Gastrocnemius medialis (tissue), 4 donors: ENCODE data around the gene PDZD7. TPM values are rescaled to one million over a fixed set of nuclear protein-coding genes. Genes with fewer than 3 reads are reported as not detected.

Experiments used
- ATAC-seq, 2 donors: fragments of 150-250 bp; one replicate each; pipeline ENCODE4 v1.9.1; 2016
- DNase-seq, 2 donors: peaks; one replicate each; pipeline ENCODE4 v3.0.0-alpha.2; 2019
- H3K27ac ChIP-seq, 4 donors: fragments of 200-600 bp; sonication (generic); 1 replicate in 1 of 4; 2 replicates in 3 of 4; pipeline ENCODE4 v1.5.1; 2016 to 2018; ENCODE audit warnings: mild to moderate bottlenecking in 2 of 4, moderate library complexity in 1 of 4
- H3K27me3 ChIP-seq, 3 donors: fragments of 200-600 bp; sonication (generic) in 2 of 3; 1 replicate in 1 of 3; 2 replicates in 2 of 3; pipeline versions ENCODE4 v1.5.1 to v1.6.0; 2016 to 2019; ENCODE audit warnings: mild to moderate bottlenecking in 1 of 3, moderate library complexity in 1 of 3
- H3K36me3 ChIP-seq, 2 donors: fragments of 200-600 bp; sonication (generic) in 1 of 2; one replicate each; pipeline ENCODE4 v1.5.1; 2017 to 2018
- H3K4me1 ChIP-seq, 2 donors: fragments of 200-600 bp; sonication (generic) in 1 of 2; one replicate each; pipeline ENCODE4 v1.5.1; 2016 to 2017; ENCODE audit warnings: mild to moderate bottlenecking in 2 of 2
- H3K4me3 ChIP-seq, 4 donors: fragments of 200-600 bp; sonication (generic) in 3 of 4; 1 replicate in 1 of 4; 2 replicates in 3 of 4; pipeline ENCODE4 v1.5.1; 2016 to 2019; ENCODE audit warnings: mild to moderate bottlenecking in 2 of 4
- H3K9me3 ChIP-seq, 3 donors: fragments of 200-600 bp; sonication (generic) in 2 of 3; 1 replicate in 1 of 3; 2 replicates in 2 of 3; pipeline ENCODE4 v1.5.1; 2016 to 2019
- POLR2A ChIP-seq, 2 donors: fragments of 450-650 bp; IDR thresholded peaks; one replicate each; pipeline ENCODE4 v1.6.1; 2017; ENCODE audit warnings: antibody characterized with exemption in 2 of 2, mild to moderate bottlenecking in 2 of 2, moderate library complexity in 2 of 2
- in situ Hi-C, 4 donors: fragments of 200-750 bp; cut with MboI; loops; one replicate each; pipeline versions ENCODE4 v1.15.0 to v1.8.0; 2017; ENCODE audit warnings: low sequenced_read_pairs in 4 of 4
- intact Hi-C: fragments of 100-400 bp; cut with DNase I; formaldehyde crosslinking; loops from one replicate; pipeline ENCODE4 v1.15.1; 2023; ENCODE audit warnings: low total_unique reads
- total RNA-seq, 4 donors: library from RNA; depleted of rRNA; stranded (reverse); fragments of >200 nt; gene quantifications; one replicate each; pipeline versions ENCODE4 v1.1.0 to v1.2.3, GENCODE V29; 2016
- TF ChIP-seq, protein P1 (sequence below), 5 experiments: fragments of 450-650 bp in 3 of 5; fragments of 200-600 bp in 2 of 5; sonication (generic) in 2 of 5; IDR thresholded peaks in 4 of 5; conservative IDR thresholded peaks in 1 of 5; 1 replicate in 4 of 5; 2 replicates in 1 of 5; pipeline ENCODE4 v1.5.1; 2016 to 2019; ENCODE audit warnings: antibody characterized with exemption in 5 of 5, mild to moderate bottlenecking in 3 of 5, moderate library complexity in 3 of 5

PDZD7 gene
- total RNA-seq, 4 donors from 2014 or later = 0.11 TPM; not detected in 3

DNA sequence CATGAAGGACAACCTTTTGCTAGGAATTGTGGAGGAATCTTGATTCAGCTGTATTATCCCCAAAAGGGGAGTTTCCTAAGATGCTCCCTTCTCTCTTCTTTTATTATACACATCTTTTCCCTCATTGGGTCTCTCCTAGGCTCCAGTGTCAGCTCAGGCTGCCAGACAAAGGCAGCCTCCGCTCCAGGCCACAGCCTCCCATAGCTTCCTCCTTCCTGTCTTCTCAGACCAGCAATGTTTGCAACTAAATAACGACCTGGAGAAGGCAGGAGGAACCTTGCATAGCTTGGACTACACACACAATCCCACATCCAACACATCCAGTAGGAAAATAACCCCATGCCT, 12.4 kb upstream of the PDZD7 start:
- no peaks in the 10 kb centered on the region for H3K9me3 ChIP-seq
- peak overlapping the region; percentile 61 to 75 (median 64) for H3K4me3 ChIP-seq
- intact Hi-C loops (loop anchor here (2.0 kb wide), 1 partner anchor 17 kb away; the partner anchor contains the start of gene KAZALD1), in situ Hi-C loops (loop anchor here in 1 of 4 donors (10.0 kb wide), 1 partner anchor 101 kb away; no protein-coding TSS in a partner anchor)
- H3K27ac ChIP-seq = peak overlapping the region; percentile 74 to 84 (median 79)
- no peak for ATAC-seq
- H3K36me3 ChIP-seq = no peaks in the 10 kb centered on the region
- peaks cover 12 to 18% (median 14%) of the 10 kb centered on the region in 3 donors for H3K27me3 ChIP-seq
- TF ChIP-seq, protein P1, sequence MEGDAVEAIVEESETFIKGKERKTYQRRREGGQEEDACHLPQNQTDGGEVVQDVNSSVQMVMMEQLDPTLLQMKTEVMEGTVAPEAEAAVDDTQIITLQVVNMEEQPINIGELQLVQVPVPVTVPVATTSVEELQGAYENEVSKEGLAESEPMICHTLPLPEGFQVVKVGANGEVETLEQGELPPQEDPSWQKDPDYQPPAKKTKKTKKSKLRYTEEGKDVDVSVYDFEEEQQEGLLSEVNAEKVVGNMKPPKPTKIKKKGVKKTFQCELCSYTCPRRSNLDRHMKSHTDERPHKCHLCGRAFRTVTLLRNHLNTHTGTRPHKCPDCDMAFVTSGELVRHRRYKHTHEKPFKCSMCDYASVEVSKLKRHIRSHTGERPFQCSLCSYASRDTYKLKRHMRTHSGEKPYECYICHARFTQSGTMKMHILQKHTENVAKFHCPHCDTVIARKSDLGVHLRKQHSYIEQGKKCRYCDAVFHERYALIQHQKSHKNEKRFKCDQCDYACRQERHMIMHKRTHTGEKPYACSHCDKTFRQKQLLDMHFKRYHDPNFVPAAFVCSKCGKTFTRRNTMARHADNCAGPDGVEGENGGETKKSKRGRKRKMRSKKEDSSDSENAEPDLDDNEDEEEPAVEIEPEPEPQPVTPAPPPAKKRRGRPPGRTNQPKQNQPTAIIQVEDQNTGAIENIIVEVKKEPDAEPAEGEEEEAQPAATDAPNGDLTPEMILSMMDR (IDR thresholded peaks at IDR 0.05 in 4 of 5, conservative IDR thresholded peaks at IDR 0.05 in 1 of 5) = no peak
- no peak for TF ChIP-seq POLR2A (IDR thresholded peaks at IDR 0.05)
- no peak for DNase-seq
- peaks cover 11 to 16% of the 10 kb centered on the region in 2 donors for H3K4me1 ChIP-seq

DNA sequence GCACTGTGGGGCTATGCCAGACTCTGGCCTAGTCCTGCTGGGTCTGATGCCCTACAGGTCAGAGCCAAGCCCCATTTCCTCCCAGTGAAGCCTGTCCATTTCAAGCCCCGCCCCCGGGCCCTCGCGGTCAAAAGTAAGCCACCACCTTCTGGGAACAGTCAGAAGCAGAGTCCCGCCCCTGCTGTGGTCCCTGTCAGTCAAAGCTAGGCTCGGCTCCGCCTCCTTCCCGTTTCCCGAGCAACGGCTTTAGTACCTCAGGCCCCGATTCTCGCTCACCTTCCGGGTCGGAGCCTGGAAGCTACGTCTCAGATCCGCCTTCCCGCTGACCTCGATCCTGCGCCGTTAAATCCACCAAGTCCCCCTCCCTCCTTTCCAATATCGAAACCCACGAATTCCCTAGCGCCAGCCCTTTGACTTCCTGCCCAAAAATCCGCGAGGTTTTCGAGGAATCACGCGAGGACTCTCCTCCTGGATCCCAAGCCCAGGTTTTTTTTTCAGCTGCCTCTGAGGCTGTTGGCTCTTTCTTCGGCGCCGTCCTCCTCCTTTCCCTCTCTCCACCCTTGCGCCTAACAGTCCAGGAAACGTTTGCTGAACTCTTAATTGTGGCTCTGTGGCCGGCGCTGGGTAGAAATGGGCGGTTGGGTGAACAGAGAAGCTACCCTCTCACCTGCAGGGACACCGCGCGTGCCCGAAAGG, 11.9 kb upstream of the PDZD7 start:
- Histone ChIP-seq H3K36me3 (peaks cover 0 to 3% of the 10 kb centered on the region in 2 donors), H3K4me3 (peak overlapping the region; percentile 61 to 75 (median 64)), H3K27ac (peak overlapping the region; percentile 74 to 84 (median 79)), H3K9me3 (no peaks in the 10 kb centered on the region), H3K4me1 (peaks cover 11 to 16% of the 10 kb centered on the region in 2 donors), H3K27me3 (peaks cover 7 to 13% (median 9%) of the 10 kb centered on the region in 3 donors)
- peak; percentile 46 to 59 for TF ChIP-seq POLR2A (IDR thresholded peaks at IDR 0.05)
- TF ChIP-seq, protein P1 (IDR thresholded peaks at IDR 0.05 in 4 of 5, conservative IDR thresholded peaks at IDR 0.05 in 1 of 5) = no peak
- ATAC-seq (peak; percentile 88 to 91), DNase-seq (peak; percentile 89 to 94)
- in situ Hi-C loops = loop anchor here in 1 of 4 donors (10.0 kb wide), 1 partner anchor 102 kb away; no protein-coding TSS in a partner anchor
- intact Hi-C loops = loop anchor here (2.0 kb wide), 1 partner anchor 18 kb away; the partner anchor contains the start of gene KAZALD1

DNA sequence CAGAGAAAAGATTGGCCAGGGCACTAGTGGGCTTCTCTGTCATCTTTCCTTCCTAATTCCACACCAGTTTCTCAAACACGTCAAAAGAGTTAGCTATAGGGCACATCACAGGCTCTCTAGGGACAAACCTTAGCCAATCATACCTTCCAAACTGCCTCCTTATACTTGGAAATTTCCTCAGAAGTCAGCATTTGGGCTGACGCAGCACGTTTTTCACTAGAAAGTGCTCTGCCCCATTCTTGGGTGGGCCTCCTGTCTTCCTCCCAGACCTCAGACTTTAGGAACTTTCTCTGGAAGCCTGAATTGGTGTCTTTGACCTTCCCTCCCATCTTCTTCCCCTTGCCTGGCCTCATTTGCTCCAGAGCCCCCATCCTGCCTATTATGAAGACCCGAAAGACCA, 11.2 kb upstream of the PDZD7 start:
- intact Hi-C loops = loop anchor here (2.0 kb wide), 1 partner anchor 19 kb away; the partner anchor contains the start of gene KAZALD1
- ATAC-seq = no peak

DNA sequence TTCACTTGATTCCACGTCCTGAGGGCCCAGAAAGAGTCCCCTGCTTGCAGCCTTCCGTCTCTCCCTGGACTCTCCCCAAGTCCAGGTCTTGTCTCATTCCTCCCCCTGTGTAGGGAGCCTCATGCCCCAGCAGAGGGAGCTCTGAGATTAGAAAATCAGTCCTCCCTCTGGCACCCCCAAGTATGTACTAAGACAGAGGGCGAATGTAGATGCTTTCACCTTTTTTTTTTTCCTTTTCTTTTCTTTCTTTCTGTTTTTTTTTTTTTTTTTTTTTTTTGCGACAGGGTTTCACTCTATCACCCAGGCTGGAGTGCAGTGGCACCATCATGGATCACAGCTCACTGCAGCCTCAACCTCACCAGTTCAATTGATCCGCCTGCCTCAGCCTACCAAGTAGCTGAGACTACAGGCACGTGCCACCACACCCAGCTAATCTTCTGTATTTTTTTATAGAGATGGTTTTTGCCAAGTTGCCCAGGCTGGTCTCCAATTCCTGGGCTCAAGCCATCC, 10.4 kb upstream of the PDZD7 start:
- H3K27ac ChIP-seq = no peak overlapping the region
- ATAC-seq = peak; percentile 83 to 84
- no peaks in the 10 kb centered on the region for H3K27me3 ChIP-seq
- DNase-seq = peak; percentile 66 to 83
- H3K36me3 ChIP-seq = peaks cover 0 to 13% of the 10 kb centered on the region in 2 donors
- intact Hi-C loops = loop anchor here (1.0 kb wide), 1 partner anchor 26 kb away; no protein-coding TSS in a partner anchor
- peaks cover 11 to 16% of the 10 kb centered on the region in 2 donors for H3K4me1 ChIP-seq
- H3K9me3 ChIP-seq = no peaks in the 10 kb centered on the region
- in situ Hi-C loops = loop anchor here in 1 of 4 donors (10.0 kb wide), 1 partner anchor 103 kb away; no protein-coding TSS in a partner anchor
- no peak for TF ChIP-seq POLR2A (IDR thresholded peaks at IDR 0.05)
- TF ChIP-seq, protein P1 (IDR thresholded peaks at IDR 0.05 in 4 of 5, conservative IDR thresholded peaks at IDR 0.05 in 1 of 5) = peak; percentile 74 to 87 (median 80)
- no peak overlapping the region for H3K4me3 ChIP-seq

More for the DNA sequence above, 11.2 kb upstream of the PDZD7 start:
- Histone ChIP-seq H3K4me1 (peaks cover 11 to 16% of the 10 kb centered on the region in 2 donors), H3K27me3 (peaks cover 3 to 6% (median 4%) of the 10 kb centered on the region in 3 donors), H3K36me3 (peaks cover 0 to 9% of the 10 kb centered on the region in 2 donors), H3K9me3 (no peaks in the 10 kb centered on the region), H3K27ac (peak overlapping the region; percentile 74 to 84 (median 79)), H3K4me3 (peak overlapping the region; percentile 61 to 75 (median 64))
- DNase-seq = no peak
- in situ Hi-C loops = loop anchor here in 1 of 4 donors (10.0 kb wide), 1 partner anchor 103 kb away; no protein-coding TSS in a partner anchor
- TF ChIP-seq, protein P1 (IDR thresholded peaks at IDR 0.05 in 4 of 5, conservative IDR thresholded peaks at IDR 0.05 in 1 of 5) = no peak
- no peak for TF ChIP-seq POLR2A (IDR thresholded peaks at IDR 0.05)
